ENCODE measurements around the gene RFPL1.

The RFPL1 gene

GRCh38 chr22:29443861-29444792, 5.7 kb downstream of the RFPL1 start:
- DNase-seq, result no peak

- DNase-seq, result no peak
These were observed 7.1 kb downstream of the RFPL1 start for GRCh38 chr22:29445508-29445907.

GRCh38 chr22:29447906-29448305, 9.5 kb downstream of the RFPL1 start:
- DNase-seq, result no peak

DNA sequence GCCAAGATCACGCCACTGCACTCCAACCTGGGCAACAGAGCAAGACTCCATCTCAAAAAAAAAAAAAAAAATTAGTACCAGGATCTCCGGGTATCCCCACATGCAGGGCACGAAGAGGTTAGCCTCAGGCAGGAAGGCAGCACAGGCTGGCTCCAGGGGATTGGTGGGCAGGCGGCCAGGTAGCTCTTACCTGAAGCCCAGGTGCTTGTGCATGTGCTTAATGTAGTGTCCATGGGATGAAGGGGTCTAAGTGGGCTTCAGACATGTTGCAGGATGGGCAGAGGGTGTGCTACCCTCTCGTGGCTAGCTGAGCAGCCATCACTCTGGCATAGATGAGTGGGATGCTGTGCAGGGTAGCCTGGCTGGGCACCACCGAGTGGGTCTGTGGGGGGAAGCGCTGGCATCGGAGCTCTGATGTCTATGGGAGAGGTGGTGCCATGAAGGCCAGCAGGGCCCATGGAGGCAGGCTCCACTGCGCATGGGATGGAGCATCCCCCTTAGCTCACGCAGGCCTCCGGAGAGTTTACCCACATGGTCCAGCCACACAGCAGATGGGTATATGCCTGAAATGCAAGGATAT, 11.0 kb downstream of the RFPL1 start:
- no peak for DNase-seq

GRCh38 chr22:29450222-29450621, 11.8 kb downstream of the RFPL1 start:
- no peak for DNase-seq

GRCh38 chr22:29451863-29452262, 13.5 kb downstream of the RFPL1 start:
- no peak for DNase-seq

- no peak for DNase-seq
These were observed 15.9 kb downstream of the RFPL1 start for GRCh38 chr22:29454276-29454675.

DNA sequence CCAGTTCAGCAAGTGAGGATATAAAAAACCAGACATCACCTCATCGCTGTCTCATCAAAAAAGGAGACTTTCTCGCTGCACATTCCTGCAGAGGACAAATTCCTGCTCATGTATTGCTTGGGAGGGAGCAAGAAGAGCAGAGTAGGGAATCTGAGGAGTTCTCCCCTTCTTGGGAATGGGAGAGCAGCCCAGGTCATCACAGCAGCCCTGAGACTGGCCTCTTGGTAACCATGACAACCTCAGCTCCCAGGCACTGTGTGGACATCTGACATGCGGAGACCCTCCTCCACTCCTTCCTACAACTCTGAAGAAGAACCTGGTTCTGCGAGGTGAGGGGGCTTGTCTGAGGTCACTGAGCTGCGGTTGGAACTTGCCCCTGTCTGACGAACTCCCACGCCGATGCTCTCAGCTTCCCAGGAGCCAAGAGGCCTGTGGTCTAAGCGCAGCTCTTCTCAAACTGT, 17.9 kb downstream of the RFPL1 start:
- no peak for DNase-seq

- DNase-seq, result peak; percentile 56
These were observed 19.3 kb downstream of the RFPL1 start for GRCh38 chr22:29457730-29458129.

- no peak for DNase-seq
These were observed 20.2 kb downstream of the RFPL1 start for GRCh38 chr22:29458551-29458950.

- no peak for DNase-seq
These were observed 21.4 kb downstream of the RFPL1 start for GRCh38 chr22:29459773-29460172.

DNA sequence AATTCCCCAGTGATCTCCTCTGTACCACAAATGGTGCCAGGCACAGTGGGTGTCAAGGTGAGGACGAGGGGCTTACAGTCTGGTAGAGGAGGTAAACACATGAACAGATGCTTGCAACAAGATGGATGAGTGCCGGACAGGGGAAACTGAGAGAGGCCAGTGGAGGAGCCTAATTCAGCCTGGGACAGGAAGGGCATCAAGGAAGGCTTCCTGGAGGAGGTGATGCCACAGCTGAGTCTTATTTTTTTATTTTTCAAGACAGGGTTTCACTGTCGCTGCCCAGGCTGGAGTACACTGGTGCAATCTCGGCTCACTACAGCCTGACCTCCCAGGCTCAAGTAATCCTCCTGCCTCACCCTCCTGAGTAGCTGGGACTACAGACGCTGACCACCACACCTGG, 22.9 kb downstream of the RFPL1 start:
- no peak for DNase-seq

DNA sequence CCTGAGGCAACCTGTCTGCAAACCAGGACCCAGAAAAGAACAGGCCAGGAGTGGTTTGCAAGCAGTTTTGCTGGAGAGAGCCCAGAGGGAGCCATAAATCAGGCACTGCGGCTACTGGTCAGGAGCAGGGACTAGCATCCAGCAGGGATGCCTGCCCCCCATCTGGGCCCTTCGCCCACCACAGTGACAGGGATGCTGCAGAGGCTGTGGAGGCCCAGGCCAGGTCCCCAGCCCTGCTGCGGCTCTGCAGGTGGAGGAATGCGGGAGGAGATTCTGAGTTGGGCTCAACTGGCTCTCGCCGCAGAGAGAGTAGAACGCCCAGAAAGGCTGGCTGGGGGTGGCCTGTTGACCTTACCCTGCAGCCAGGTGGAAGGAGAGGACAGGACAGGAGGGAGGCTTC, 25.2 kb downstream of the RFPL1 start:
- DNase-seq, result no peak

GRCh38 chr22:29464581-29464980, 26.2 kb downstream of the RFPL1 start:
- no peak for DNase-seq

DNA sequence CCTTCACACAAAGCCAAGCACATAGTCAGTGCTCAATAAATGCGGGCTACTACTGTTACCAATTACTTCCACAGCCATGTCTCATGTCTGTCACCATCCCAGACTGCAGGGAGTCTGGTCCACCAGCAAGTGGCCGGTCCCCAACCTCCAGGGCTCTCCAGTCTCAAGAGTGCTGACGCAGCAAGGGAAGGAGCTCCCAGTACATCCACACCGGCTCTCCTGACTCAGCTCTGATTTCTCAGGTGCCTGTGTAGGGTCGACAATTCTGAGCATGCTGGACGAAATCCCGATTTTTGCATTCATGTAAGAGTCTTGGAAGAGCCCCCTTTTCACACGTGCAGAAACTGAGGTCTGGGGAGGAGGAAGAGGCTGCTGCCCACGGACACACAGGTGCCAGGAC, 31.4 kb downstream of the RFPL1 start:
- DNase-seq, result no peak

DNA sequence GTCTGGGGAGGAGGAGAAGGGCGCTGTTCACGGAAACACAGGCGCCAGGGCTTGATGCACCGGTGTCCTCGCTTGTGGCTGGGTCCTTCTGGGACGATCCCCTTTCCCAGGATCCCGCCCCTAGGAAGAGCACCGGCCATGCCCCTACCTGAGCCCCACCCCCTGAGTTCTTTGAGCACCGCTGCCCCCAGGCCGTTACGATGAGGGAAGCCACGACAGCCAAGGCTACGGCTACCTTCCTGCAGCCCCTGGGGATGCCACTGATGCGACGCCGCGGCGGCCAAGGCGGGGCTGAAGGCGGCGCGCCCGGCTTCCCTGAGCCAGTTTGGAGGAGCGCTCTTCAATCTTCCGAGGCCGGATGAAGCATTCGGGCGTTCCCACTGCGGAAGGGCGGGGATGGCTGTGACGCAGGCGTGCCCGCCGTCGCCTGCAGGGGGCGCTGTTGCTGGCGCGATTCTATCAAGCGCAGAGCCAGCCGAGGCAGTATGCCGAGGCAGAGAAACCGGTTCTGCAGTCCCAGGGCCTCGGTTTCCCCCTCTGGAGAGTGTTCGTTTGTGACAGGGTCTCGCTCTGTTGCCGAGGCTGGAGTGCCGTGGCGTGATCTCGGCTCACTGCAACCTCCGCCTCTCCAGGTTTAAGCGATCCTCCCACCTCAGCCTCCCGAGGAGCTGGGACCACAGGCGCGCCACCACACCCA, 31.9 kb downstream of the RFPL1 start:
- peak; percentile 80 for DNase-seq

- no peak for DNase-seq
These were observed 34.6 kb downstream of the RFPL1 start for GRCh38 chr22:29473001-29473400.

DNA sequence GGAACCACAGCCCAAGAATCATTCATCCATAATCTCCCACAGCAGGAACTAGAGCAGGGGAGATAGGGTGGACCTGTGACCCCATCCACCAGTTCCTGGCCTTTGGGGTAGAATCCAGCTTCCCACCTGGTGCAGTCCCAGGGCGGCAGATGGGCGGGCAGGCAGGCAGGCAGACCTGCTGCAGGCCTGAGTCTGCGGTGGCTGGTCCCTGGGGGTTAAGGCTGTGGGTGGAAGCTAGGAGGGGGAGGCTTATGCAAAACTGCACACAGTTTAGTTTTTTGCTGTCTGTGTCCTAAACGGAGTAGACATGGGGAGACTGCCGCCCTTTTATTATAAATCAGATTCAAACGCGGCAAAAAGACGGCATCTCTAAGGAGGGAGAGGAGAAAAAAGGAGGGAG, 37.2 kb downstream of the RFPL1 start:
- no peak for DNase-seq

DNA sequence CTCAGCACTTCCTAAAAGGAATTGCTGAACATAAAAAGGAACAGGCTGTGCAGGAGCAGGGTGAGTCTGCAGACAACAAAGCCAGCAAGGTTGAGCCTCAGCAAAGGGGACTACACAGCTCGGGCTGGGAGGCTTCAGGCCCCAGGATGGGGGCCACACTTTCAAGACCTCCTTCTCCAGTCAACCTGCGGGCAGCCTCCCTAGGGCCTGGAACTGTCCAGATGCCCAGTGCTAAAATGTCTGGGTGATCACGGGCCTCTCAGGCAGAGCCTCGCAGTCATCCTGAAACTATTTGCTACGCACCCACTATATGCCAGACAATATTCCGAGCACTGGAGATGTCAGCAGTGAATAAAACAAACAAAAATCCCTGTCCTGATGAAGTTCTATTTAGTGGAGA, 37.7 kb downstream of the RFPL1 start:
- DNase-seq, result no peak

DNA sequence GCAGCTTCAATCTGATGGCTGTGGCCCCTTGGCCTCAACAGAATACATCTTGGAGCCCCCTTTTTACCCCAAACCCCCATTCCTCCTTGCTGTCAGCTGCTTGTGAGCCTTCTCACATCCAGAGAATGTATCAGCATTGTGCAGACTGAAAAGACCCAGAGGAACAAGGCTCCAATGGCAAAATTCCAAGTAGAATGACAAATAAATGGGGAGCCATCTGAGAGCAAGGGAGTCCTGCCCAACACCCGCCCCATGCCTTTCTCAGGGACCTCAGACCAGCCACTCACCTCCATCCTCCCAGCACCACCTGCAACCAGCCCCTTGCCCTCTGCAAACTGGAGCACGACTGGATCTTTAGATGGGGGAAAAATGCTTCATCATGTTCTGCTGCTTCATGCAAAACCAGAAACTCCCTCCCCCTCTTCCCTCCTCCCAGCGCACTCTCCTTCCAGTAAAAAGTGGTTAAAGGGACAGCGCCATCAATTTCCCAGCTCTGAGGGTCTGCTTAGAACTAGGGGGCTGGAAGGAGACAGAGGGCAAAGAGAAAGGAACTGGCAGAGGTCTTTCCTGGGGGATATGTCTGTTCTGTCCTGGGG, 39.4 kb downstream of the RFPL1 start:
- DNase-seq, result no peak

DNA sequence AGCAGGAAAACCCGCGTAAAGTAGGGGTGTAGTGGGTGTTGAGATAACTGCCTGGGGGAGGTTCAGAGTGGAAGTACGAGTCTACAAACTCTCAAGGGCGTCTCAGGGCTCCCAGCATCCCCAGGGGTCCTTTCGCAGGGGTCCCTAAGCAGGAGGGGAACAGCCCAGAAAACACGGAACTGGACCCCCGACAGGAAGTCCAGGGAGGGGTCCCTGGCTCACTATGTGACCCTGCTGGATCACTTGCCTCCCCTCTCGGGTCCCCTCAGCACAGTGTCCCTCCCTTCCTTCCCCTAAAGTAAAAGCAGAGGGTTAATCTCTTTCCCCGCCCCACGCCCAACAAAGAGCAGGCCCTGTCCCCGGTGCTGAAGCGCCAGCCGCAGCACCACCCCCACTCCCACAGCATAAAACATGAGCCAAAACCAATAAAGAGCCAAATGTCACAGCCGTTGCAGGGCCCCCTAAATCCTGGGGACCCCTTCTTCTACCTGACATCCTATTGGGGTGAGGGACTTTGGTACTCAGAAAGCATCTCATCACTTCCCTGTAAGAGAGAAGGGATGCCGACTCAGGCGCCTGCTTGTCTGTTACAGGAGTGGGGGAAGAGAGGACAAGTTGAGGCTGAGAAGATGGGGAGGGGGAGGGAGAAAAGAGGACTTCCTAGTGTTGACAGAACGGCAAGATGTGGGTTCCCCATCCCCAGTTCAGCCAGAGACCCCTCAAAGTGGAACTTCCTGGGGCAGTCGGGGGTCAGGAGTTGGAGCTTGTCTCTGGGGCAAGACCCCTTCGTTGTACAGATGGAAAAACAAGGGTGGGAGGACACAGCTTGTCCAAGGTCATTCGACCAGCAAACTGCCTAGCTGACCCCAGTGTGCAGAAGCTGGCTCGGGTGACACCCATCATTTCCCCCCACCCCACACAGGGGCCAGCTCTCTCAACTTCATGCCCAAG, 40.2 kb downstream of the RFPL1 start:
- DNase-seq, result peak; percentile 55

Data from 8988T (cell line).